ENCODE measurements around the gene XYLT1. TPM values are rescaled to one million over a fixed set of nuclear protein-coding genes. Genes with fewer than 3 reads are reported as not detected.

The XYLT1 gene
- total and polyA plus RNA-seq, 2 of the 4 experiments (the other 2 are of a cell fraction), result 9.0 to 12.7 TPM

- Histone ChIP-seq H3K4me1 (ENCODE audit: control insufficient read depth, insufficient read depth, low read length) (no peaks in the 10 kb centered on the region), H2BK120ac (ENCODE audit: low read depth, low read length) (no peak overlapping the region), H3K56ac (ENCODE audit: extremely low read depth, insufficient read depth, low read length) (no peak overlapping the region), H4K8ac (ENCODE audit: low read depth in 2 of 2, low read length in 2 of 2) (no peak overlapping the region), H2AK5ac (ENCODE audit: low read depth, low read length) (no peak overlapping the region), H2BK5ac (ENCODE audit: low read depth, low read length, poor library complexity, severe bottlenecking) (no peak overlapping the region), H2AK9ac (replicated peaks; ENCODE audit: low read depth, low read length, poor library complexity) (no peak overlapping the region), H3K36me3 (ENCODE audit: control insufficient read depth, insufficient read depth, low read length) (no peaks in the 10 kb centered on the region), H2BK15ac (ENCODE audit: low read depth, low read length) (no peak overlapping the region), H3K14ac (replicated peaks; ENCODE audit: low read depth, low read length) (no peak overlapping the region), H3K9ac (ENCODE audit: low read depth, low read length) (no peak overlapping the region), H3K9me3 (ENCODE audit: control insufficient read depth, insufficient read depth, low read length) (no peaks in the 10 kb centered on the region), H3K4me3 (ENCODE audit: insufficient read depth, low read depth, low read length) (no peak overlapping the region), H3K27me3 (ENCODE audit: control insufficient read depth, insufficient read depth, low read length) (no peaks in the 10 kb centered on the region), H4K5ac (ENCODE audit: low read depth, low read length) (no peak overlapping the region), H3K18ac (ENCODE audit: low read depth, low read length) (no peak overlapping the region), H2BK20ac (ENCODE audit: low read depth, low read length) (no peak overlapping the region), H3K27ac (ENCODE audit: insufficient read depth, low read length) (no peak overlapping the region), H3K4ac (ENCODE audit: low read depth, low read length) (no peak overlapping the region), H3K23ac (ENCODE audit: low read depth, low read length) (no peak overlapping the region), H2AFZ (replicated peaks; ENCODE audit: low read length, poor library complexity) (no peak overlapping the region), H4K91ac (ENCODE audit: insufficient read depth, low read depth, low read length) (no peak overlapping the region), H4K20me1 (ENCODE audit: insufficient read depth, low read length) (no peaks in the 10 kb centered on the region), H3K79me1 (ENCODE audit: low read depth in 1 of 2, low read length in 2 of 2) (peaks cover 4 to 5% of the 10 kb centered on the region in 2 experiments; a peak in 1 of 4 replicates), H3K9me1 (ENCODE audit: insufficient read depth, low read length) (no peaks in the 10 kb centered on the region; the same call in 1 of the 2 replicates), H3K4me2 (ENCODE audit: low read depth, low read length) (no peak overlapping the region)
- in situ Hi-C loops (cut with MboI; ENCODE audit: low sequenced_read_pairs) (no loop called here), dilution Hi-C loops (cut with HindIII; ENCODE audit: low sequenced_read_pairs, unreplicated experiment) (no loop called here), intact Hi-C loops (cut with micrococcal nuclease) (no loop called here)
- TF ChIP-seq SMC3 (IDR thresholded peaks at IDR 0.05; ENCODE audit: low read depth, low read length) (no peak), NFE2L2 (IDR thresholded peaks at IDR 0.05; ENCODE audit: low read depth, low read length) (no peak), ELK1 (IDR thresholded peaks at IDR 0.05; ENCODE audit: borderline replicate concordance, low read depth, low read length) (no peak), RFX5 (IDR thresholded peaks at IDR 0.05; ENCODE audit: low read depth, low read length) (no peak), MXI1 (IDR thresholded peaks at IDR 0.05; ENCODE audit: borderline replicate concordance, low read depth, low read length) (no peak), POLR2A (IDR thresholded peaks at IDR 0.05; ENCODE audit: low read depth, low read length) (no peak)
- TF ChIP-seq, protein P1, sequence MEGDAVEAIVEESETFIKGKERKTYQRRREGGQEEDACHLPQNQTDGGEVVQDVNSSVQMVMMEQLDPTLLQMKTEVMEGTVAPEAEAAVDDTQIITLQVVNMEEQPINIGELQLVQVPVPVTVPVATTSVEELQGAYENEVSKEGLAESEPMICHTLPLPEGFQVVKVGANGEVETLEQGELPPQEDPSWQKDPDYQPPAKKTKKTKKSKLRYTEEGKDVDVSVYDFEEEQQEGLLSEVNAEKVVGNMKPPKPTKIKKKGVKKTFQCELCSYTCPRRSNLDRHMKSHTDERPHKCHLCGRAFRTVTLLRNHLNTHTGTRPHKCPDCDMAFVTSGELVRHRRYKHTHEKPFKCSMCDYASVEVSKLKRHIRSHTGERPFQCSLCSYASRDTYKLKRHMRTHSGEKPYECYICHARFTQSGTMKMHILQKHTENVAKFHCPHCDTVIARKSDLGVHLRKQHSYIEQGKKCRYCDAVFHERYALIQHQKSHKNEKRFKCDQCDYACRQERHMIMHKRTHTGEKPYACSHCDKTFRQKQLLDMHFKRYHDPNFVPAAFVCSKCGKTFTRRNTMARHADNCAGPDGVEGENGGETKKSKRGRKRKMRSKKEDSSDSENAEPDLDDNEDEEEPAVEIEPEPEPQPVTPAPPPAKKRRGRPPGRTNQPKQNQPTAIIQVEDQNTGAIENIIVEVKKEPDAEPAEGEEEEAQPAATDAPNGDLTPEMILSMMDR (conservative IDR thresholded peaks at IDR 0.05; ENCODE audit: low read depth, low read length), result no peak
- ChIA-PET CTCF (interaction anchor here (0.5 kb wide), 1 partner anchor 40 kb away, joined by 3 read pairs; no protein-coding TSS in a partner anchor), POLR2A (ENCODE audit: unreplicated experiment) (no interaction called here)
- ATAC-seq (ENCODE audit: low read depth) (no peak), DNase-seq (no peak)
- WGBS, 2 experiments (ENCODE audit: extremely low coverage in 2 of 2, insufficient read length in 1 of 2), result no CpG with 5 or more reads among the region's 2 CpGs
- BruUV-seq (replicated peaks), result no TSS peak
Measured at GRCh38 chr16:17154981-17155380, 315.8 kb downstream of the XYLT1 start.
